Stimulated activated CD8-positive, alpha-beta memory T cell treated with anti-CD3 and anti-CD28 coated beads, Interleukin-15, amount 100 ng/mL, for 48 hours (primary cell): ENCODE measurements around the gene GPRC5B.

Source experiments
- DNase-seq, 2 donors: peaks; one replicate each; pipeline ENCODE4 v3.0.0-alpha.2; 2020; ENCODE audit warnings: low read depth in 2 of 2

Gene GPRC5B

GRCh38 chr16:19898166-19898565 lies 13.5 kb upstream of the GPRC5B start:
- no peak for DNase-seq

- no peak for DNase-seq
Measured at GRCh38 chr16:19896951-19897350, 12.3 kb upstream of the GPRC5B start.

DNA sequence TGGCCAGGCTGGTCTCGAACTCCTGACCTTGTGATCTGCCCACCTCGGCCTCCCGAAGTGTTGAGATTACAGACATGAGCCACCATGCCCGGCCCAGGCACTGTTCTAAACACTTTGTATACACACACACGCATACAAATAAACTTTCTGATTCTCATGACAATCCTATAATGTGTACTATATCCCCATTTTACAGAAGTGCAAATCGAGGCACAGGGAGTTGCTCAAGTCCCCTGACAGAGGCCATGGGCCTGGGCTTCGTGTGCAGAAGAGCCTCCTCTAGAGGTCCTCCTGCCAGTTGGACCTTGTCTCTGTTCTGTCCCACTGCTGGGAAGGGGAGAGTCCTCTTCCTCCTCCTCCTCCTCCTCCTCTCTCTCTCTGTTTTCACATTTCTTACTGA lies 9.9 kb upstream of the GPRC5B start:
- DNase-seq: no peak

DNA sequence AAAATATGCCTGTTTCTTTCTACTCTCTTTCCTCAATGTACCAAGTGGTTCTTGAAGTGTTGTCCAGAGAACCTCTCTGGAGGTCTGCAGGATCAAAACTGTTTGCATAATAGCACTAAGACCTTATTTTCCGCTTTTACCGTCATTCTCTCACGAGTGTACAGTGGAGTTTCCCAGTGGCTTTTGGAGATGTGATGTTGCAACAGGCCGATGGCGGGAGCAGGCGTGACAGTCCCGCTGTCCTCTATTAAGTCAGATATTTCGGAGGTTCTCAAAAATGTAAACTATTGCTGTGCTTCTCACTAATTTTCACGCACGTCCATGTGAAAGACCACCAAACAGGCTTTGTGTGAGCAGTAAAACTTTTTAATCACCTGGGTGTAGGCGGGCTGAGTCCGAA lies 8.3 kb upstream of the GPRC5B start:
- DNase-seq: no peak

GRCh38 chr16:19890901-19891300 lies 6.3 kb upstream of the GPRC5B start:
- no peak for DNase-seq

DNA sequence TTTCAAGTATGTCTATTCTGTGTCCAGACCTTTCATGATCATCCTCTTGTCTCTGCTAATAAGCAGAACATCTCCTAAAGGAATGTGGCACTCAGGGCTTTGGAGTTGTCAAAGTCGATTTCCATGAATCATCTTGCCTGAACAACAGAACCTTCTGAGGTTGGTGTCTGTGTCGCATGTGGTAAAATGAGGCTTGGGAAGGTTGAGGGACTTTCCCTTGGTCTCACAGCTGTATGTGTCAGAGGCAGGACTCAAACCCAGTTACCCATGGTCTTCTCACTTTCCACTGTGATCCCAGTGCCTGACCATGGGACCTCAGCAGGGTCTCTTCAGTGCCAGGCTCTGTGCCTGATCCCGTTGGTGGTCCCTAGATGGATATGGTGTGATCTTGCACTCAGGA lies 4.2 kb upstream of the GPRC5B start:
- DNase-seq: no peak

GRCh38 chr16:19886073-19886941 lies 1.7 kb upstream of the GPRC5B start:
- DNase-seq: peak; percentile 60 to 70

DNA sequence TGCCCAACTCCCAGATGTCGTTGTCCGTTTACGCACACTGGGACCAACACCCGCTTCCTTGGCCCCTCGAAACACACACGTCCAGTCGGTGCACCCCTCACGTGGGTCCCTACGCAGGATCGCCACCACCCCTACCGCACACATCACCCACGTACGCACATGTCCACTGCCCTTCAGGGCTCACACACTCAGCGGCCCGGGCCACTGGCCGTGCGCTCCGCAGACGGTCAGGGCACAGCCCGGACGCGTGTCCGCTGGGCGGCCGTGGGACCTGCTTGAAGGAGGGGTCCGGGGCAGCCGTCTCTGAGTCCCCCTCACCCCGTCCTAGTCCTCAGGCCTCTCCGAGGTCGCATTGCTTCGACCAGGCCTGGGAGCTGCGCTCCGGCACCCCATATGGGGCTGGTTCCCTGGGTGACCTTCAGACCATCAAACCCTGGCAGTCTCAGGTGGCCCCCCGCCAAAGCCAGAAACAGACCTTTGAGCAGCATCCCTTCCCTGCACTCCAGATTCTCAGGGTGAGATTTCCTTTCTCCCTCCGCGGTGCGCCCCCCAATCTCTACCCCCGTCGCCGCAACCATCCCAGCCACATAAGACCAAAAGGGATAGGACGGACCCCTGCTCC lies 914 bp upstream of the GPRC5B start:
- DNase-seq: no peak

GRCh38 chr16:19883966-19884485 lies 622 bp downstream of the GPRC5B start:
- no peak for DNase-seq

- DNase-seq: no peak
Measured at GRCh38 chr16:19883296-19883965, 1.2 kb downstream of the GPRC5B start.

- no peak for DNase-seq
Measured at GRCh38 chr16:19882646-19883045, 2.0 kb downstream of the GPRC5B start.

GRCh38 chr16:19882186-19882585 lies 2.5 kb downstream of the GPRC5B start:
- DNase-seq: no peak

DNA sequence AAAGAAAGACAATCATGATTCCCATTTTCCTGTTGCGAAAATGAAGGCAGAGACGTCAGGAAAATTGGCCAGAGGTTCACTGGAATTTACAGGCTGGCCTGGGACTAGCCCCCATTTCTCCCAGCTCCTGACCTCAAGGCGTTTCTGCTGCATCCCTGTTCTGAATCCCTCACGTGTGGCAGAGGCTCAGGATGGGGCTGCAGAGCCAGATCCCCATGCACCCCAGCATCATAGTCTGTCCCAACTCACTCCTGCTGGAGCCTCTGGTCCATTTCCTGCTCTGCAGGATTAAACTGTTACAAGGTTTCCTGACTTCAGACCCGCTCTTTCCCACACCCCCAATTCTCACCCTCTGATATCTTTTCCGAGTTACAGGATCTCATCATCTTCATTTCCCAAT lies 2.9 kb downstream of the GPRC5B start:
- DNase-seq: no peak

- no peak for DNase-seq
Measured at GRCh38 chr16:19881028-19881427, 3.6 kb downstream of the GPRC5B start.

DNA sequence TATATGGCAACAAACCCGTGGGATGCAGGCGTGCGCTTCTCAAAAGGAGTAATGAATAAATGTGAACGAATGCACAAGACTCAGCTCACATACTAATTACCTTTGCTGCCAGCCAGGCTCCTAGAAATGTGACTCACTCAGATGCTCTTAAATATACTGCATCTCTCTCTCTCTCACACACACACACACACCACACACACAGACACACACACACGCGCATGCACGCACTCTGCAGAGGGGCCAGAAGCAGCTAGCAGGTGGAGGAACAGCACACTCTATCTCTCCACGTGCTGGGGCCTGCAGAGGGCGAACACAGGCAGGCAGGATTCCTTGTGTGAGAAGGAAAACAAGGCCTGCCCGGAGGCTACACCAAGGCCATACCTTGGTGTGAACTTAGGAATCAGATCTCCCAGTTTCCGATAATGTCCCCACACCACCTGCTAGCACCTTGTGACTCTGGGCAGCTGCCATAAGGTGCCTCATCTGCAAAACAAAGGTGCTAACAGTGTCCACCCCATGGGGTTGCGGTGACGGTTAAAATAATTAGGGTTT lies 5.3 kb downstream of the GPRC5B start:
- no peak for DNase-seq

GRCh38 chr16:19878757-19879156 lies 5.9 kb downstream of the GPRC5B start:
- DNase-seq: no peak

DNA sequence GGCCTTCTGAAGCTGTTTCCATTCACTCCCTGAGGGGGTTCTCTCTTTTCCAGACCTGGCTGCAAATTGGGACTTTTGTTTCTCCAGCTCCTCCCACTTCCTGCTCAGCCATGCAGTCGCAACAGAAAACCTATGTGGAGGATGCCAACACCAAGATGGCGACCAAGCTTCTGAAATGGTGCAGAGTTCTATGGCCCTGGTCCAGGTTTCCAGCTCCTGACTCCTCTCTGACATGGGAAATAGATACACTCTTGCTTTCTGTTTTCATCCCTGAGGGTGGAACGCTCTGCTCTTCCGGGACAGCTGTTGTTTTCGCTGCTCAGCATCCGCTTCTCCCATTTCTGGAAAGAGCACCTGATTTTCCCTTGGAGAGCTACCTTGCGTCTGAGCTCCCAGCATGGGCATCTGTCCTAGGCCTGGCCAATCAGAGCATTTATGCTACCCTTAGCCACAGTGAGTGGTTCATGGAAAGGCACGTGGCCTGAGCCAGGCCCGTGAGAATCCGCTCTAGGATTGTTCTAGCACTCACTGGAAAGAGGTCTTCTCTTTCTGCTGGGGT lies 8.1 kb downstream of the GPRC5B start:
- DNase-seq: no peak

DNA sequence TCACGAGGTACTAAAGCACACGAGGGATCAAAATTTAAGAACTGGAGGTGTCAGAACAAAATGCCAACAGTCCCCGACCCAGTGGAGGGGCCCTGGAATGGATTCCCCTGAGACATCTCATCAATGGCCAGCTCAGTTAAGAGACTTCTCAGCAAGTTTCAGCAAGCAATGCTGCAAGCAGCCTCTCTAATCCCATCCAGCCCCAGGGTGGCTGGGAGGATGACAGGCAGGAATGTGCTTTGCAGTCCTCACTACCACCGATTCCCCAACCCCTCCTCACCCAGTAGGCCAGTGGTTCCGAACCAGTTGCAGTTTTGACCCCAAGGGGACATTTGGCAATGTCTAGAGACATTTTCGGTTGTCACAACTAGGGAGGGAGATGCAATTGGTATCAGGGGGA lies 8.7 kb downstream of the GPRC5B start:
- no peak for DNase-seq

- no peak for DNase-seq
Measured at GRCh38 chr16:19874851-19875546, 9.6 kb downstream of the GPRC5B start.

GRCh38 chr16:19874026-19874425 lies 10.6 kb downstream of the GPRC5B start:
- no peak for DNase-seq

GRCh38 chr16:19872935-19873334 lies 11.7 kb downstream of the GPRC5B start:
- DNase-seq: no peak
